ENCODE results near the gene RAB42.
"Not testable (repeated sequence)": the region's sequence is repeated elsewhere in the genome, so short reads cannot be mapped to it uniquely, and the experiment has no call there.

The RAB42 gene, protein sequence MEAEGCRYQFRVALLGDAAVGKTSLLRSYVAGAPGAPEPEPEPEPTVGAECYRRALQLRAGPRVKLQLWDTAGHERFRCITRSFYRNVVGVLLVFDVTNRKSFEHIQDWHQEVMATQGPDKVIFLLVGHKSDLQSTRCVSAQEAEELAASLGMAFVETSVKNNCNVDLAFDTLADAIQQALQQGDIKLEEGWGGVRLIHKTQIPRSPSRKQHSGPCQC

DNA sequence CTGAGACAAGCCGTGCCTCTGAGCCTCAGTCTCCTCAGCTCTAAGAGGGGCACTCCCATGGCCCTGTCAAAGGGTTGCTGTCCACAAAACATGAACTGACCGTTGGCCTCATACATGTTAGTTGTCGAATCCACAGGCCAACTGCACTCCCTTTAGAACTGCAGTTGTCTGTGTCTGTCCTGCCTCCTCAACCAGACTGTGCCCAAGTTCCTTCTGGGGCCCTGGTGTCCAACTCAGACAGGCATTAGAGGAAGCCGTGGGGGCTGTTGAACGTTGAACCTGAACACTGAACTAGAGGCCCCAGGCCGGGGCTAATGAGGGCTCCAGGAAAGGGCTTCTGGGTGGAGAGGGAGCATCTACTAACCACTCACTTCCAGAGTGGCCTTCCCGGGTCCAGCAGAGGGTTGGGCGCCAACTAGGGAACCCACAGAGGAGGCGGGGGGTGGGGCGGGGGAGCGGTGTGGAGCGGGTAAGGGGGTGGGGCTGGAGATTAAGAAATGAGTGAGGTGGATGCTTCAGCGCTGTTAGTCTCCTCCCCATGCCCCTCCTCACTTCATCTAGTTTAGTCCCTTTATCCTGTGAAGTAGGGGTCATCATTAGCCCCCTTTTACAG is at the start of gene RAB42:
RAB42 (plus strand) TSS at position 558 of the 613 bp plus-strand sequence. CDS start 247 bp downstream, outside the sequence.
- DNase-seq (ENCODE audit: low spot score), result no peak

DNA sequence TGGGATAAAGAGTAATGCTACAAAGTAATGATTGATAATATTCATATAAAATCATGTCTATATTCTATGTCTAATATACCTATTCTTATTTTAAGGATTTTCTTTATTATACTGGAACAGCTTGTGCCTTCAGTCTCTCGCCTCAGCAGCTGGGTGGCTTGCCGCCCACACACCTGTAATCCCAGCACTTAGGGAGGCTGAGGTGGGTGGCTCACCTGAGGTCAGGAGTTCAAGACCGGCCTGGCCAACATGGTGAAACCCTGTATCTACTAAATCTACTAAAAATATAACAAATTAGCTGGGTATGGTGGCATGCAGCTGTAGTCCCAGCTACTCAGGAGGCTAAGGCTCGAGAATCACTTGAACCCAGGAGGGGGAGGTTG is 46.8 kb upstream of the RAB42 start:
- no peak for DNase-seq (ENCODE audit: low spot score)

DNA sequence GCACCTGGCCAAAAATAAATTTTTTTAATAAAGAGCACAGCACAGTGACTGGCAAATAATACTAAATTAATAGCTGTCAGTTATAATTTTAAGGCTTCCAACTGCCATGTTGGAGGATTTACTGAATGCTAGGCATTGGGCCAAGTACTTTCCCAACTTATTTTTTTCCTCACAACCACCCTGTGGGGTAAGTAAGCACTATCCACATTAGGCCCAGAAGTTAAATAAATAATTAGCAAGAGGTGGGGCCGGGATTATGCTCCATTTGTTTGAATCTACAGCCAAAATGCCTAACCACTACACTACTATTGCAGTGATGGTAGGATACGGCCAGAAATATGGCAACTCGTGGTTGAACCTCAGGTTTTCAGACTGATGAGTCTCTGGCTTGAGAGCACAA is 43.7 kb upstream of the RAB42 start:
- DNase-seq (ENCODE audit: low spot score), result no peak

DNA sequence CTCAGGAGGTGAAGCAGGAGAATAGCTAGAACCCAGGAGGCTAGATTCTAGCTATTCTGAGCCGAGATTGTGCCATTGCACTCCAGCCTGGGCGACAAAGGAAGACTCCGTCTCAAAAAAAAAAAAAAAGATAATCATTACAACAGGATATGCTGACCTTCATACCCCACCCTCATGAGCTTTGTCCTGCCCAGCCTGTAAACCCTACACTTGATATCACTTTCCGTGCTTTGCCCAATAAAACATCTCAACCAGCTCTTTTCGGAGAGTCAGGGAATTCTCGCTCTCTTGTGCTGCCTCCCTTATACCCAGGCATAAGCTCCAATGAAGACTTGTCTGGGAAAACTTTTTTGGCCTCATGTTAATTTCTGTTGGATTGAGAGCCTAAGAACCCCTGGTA is 40.7 kb upstream of the RAB42 start:
- DNase-seq (ENCODE audit: low spot score), result no peak

DNA sequence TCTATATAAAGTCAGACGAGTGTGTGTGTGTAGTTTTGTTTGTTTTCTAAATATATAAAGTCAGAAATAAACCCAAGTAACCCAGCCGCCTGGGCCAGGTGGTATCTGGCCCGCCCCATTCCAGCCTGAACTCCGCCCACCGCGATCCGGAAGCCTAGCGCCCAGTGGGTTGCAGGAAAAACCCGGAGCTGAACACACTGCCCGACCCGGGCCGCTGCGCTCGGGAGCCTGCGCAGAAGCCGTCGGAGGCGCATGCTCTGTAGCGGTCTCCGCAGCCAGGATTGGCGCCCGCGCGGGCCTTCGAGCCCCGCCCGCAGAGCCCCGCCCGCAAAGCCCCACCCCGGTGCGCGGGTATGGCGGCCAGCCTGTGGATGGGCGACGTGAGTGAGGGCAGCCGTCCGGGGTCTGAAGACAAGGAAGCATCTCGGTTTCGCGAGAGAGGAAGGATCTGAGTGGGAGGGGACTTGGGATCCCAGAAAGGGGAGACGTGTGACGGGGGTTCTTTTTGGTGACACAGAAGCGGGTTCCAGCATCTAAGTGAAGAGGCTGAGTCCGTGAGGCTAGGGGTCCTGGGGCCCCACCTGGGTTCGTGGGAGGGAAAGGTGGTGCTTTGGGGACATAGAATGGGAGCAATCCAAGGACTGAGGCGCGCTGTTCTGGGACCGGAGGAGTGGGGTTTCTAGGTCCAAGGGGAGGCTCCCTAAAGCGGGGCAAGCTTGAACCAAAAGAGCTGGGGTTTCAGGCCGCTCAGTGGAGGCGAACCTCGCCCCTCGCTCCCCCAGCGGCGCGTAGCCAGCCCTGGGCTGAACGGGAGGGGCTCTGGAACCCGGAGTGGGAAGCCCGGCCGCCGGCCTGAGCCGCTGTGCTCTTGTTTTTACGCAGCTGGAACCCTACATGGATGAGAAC is 39.1 kb upstream of the RAB42 start, which contains the start of gene TRNAU1AP:
TRNAU1AP (plus strand) TSS at position 328 of the 906 bp plus-strand sequence; CDS start at position 354, 26 bp downstream.
- peak; percentile 95 for DNase-seq (ENCODE audit: low spot score)

DNA sequence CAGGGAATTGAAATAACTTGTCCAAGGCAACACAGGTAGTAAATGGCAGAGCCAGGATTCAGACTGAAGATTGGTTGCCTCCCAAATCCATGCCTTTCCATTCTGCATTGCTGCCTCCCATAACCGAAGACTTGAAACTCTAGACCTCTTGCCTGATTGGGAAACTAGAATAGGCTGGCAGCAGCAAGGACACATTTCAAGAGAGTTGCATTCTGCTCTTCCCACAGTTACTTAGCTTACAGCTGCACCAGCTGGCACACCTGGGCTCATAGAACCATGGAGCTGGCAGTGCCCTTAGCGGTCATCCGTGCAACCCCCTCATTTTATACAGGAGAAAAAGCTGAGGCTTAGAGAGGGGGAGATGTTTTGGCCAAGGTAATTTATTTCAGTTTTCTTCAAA is 31.2 kb upstream of the RAB42 start:
- no peak for DNase-seq (ENCODE audit: low spot score)

DNA sequence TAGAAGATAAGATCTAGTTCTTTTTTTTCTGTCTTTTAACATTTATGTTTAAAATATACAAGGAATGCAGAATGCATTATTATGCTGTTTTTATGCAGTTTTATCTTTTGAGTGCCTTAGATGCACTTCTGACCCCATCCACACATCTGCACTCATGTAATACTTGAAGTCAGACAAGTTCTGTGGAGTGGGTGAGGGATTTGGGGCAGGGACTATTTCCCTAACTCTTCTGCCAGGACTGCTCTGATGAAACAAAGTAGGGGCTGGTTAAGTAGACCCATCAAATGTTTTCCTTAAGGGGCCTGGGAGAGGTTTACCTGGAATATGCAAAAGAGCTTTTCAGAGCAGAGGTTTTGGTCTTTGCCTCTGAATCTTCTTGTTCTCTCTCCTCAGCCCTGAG is 27.8 kb upstream of the RAB42 start:
- DNase-seq (ENCODE audit: low spot score), result no peak

DNA sequence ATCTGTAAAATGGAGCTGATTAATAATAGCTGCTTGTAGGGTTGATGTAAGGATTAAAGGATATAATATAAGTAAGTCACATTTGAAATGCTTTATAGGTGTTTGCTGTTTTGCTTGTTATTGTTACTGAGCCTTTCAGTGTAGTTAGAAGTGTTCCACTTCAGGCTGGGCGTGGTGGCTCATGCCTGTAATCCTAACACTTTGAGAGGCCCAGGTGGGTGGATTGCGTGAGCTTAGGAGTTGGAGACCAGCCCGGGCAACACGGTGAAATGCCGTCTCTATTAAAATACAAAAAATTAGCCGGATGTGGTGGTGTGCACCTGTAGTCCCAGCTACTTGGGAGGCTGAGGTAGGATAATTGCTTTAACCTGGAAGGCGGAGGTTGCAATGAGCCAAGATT is 27.0 kb upstream of the RAB42 start:
- DNase-seq (ENCODE audit: low spot score), result no peak

DNA sequence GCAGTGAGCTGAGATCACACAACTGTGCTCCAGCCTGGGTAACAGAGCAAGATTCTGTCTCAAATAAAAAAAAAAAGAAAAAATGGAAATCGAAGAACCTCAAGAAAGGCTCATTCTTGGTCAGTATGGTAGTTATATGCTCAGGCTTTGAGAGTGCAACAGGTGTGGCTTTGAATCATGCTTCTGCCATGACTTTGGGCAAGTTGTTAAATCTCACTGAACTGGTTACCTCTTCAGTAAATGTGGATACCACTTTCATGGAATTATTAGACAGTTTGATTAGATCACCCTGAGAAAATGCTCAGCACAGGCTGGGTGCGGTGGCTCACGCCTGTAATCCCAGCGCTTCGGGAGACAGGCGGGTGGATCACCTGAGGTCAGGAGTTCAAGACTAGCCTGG is 26.3 kb upstream of the RAB42 start:
- DNase-seq (ENCODE audit: low spot score), result no peak

DNA sequence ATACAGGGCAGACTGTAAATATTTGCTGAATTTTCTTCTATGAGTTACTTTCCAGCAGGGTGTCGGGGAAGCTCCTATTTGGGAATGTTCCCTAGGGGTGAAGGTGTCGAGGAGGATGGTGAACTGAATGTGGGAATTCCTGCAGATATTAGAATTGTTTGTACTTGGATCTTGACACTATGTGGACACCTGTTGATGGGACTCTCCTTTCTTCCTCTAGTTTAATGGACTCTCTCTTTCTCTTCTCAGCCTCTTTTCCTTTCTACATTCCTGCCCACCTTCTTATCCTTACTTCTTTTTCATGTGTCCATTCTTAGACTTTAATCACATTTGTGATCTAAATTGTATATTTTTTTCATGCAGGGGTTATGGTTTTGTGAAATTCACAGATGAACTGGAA is 25.1 kb upstream of the RAB42 start:
- DNase-seq (ENCODE audit: low spot score), result no peak

DNA sequence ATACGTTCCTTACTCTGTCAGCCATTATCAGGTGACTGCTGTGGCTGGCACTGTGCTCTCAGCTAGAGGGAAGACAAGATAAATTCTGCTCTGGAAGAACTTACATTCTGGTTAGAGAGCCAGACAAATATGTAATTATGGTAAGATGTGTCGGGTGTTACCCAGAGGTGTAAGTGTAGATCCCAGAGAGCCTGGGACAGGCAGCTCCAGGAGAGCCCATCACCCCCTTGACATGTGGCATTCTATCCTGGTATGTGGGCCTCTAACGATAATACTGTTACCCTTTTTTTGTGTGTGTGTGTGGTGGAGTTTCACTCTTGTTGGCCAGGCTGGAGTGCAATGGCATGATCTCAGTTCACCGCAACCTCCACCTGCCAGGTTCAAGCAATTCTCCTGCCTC is 20.2 kb upstream of the RAB42 start:
- DNase-seq (ENCODE audit: low spot score), result no peak

DNA sequence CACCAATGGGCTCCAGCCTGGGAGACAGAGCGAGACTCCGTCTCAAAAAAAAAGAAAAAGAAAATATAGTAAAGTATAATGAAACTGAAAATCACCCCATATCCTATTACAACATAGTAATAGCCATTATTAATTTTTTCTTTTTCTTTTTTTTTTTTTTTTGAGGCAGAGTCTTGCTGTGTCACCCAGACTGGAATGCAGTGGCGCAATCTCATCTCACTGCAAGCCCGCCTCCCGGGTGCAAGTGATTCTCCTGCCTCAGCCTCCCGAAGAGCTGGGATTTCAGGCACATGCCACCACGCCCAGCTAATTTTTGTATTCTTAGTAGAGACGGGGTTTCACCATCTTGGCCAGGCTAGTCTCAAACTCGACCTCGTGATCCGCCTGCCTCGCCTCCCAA is 19.2 kb upstream of the RAB42 start:
- not testable (repeated sequence) for DNase-seq (ENCODE audit: low spot score)

DNA sequence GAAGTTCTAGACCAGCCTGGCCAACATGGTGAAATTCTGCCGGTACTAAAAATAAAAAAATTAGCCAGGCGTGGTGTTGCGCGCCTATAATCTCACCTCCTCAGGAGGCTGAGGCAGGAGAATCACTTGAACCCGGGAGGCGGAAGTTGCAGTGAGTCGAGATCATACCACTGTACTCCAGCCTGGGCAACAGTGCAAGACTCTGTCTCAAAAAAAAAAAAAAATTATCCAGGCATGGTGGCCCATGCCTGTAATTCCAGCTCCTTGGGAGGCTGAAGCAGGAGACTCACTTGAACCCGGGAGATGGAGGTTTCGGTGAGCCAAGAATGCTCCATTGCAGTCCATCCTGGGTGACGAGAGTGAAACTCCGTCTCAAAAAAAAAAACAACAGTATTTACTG is 18.5 kb upstream of the RAB42 start:
- no peak for DNase-seq (ENCODE audit: low spot score)

DNA sequence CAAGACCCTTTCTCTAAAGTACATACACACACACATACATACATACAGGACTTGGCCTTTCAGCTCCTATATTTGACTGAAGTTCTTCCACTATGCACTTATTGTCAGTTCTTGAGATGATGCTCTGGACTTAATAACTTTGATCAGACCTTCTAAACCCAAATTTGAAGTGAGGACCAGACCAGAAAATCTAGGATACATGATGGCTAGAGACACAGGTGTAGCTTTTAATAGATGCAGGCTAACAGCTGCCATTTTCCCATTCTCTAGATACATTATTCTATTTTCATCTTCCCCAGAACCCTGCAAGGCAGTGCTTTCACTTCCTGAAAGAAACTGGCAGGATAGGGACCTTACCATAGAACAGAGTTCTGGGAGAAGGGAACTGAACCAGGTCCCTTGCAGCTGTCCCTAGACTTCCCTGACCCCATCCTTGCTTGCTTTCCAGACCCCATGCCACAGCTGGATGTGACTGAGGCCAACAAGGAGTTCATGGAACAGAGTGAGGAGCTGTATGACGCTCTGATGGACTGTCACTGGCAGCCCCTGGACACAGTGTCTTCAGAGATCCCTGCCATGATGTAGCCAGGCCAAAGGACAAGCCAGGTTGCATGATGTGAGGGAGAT is 14.9 kb upstream of the RAB42 start:
- DNase-seq (ENCODE audit: low spot score), result no peak

DNA sequence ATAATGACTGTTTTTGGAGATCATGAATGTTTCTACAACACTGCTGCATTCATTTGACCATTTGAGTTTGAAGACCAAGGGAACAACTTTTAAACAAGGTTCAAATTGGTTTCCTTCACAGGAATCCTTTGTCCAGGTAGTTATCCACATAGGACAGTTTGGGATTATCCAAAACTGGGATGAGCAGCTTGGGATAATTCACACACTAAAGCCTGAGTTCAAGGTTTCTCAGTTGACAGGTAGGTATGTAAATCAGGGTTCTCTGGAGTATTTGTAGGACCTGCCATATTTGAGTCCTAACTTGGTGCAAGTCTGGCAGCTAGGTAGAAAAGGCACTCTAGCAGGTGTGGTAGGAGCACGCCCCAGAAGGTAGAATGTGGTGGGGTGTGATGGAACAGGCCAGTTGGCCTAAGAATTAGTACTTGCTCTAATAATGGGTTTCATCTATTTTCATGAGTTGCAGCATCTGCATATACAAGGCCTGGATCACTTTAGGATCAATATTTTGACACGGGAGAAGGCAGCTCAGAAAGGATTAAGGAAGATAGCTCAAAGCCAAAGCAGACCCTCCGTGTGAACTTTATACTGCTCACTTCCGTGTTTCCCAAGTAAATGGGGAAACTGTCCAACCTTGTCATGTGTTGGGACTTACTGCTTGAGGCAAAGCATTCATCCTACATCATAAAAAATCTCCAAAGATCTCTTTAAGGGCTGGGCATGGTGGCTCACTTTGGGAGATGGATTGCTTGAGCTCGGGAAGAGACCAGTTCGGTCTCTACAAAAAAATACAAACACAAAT is 14.1 kb upstream of the RAB42 start:
- no peak for DNase-seq (ENCODE audit: low spot score)

DNA sequence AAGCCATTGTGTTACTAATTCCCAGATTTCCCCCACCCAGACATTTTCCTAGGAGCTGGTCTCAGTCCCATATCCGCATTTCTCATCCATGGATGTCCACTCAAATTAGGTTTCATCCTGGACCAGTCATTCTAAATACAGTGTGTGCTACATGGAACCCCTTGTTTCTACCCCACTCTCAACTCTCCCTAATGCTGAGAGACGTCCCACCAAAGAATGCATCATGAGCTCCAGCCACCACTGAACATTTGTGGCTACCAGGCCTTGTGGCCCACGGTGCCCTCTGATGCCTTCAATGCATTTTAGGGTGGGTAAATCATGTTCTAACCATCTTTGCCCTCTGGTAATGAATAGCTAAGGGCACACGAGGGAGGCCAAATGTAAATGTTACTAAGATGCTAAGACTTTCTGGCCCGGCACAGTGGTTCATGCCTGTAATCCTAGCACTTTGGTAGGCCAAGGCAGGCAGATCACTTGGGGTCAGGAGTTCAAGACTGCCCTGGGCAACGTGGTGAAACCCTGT is 13.3 kb upstream of the RAB42 start:
- DNase-seq (ENCODE audit: low spot score), result no peak

DNA sequence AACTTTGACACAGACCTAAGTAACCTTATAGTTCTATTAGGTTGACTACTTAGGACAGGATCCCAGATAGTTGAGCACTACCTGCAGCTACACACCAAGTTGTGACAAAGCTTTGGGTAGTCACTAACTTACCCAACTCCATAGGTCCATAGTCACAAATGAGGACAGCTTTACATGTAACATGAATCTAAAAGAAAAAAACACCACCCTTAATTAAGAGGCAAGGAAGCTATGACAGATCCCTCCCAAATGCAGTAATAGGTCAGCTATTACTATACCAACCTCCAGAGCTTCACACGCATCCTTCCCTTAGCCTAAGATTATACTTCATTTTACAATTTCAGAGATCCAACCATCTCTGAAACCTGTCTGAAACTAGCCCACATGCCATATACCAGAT is 12.7 kb upstream of the RAB42 start:
- DNase-seq (ENCODE audit: low spot score), result no peak

DNA sequence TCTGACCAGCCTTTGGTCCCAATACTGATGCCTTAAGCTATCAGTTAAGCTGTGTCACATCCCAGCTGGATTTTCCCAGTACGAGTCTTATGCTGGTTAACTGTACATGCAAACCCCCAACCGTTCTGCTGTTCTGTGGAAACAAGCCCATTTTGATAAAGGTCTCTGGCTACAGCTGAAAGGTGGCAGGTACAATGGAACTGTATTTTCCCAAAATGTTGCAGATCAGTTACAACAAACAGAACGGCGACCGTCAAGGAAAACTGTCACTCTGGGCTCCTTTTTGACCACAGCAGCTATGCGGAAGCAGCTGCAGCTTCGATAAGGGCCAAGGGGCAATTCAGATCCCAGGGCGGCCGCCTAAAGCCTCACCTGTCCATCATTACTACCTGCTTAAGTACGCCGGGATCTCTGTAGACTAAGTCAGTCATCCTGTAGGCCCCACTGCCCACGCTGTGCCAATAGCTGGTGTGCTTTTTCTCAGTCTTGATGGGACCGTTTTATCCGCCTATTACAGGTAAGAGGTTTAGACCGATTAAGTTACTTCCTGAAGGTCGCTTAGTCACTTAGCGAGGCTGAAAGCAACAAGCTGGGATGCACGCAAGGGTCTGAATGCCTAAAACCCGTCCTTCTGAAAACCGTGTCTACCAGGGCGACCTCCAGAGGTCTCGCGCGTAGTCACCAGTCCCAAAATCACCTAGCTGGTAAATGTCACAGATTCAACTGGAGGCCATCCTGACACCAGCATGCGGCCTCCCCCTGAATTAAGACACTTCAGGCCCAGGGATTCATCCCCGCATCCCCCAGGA is 11.1 kb upstream of the RAB42 start:
- DNase-seq (ENCODE audit: low spot score), result peak; percentile 39

DNA sequence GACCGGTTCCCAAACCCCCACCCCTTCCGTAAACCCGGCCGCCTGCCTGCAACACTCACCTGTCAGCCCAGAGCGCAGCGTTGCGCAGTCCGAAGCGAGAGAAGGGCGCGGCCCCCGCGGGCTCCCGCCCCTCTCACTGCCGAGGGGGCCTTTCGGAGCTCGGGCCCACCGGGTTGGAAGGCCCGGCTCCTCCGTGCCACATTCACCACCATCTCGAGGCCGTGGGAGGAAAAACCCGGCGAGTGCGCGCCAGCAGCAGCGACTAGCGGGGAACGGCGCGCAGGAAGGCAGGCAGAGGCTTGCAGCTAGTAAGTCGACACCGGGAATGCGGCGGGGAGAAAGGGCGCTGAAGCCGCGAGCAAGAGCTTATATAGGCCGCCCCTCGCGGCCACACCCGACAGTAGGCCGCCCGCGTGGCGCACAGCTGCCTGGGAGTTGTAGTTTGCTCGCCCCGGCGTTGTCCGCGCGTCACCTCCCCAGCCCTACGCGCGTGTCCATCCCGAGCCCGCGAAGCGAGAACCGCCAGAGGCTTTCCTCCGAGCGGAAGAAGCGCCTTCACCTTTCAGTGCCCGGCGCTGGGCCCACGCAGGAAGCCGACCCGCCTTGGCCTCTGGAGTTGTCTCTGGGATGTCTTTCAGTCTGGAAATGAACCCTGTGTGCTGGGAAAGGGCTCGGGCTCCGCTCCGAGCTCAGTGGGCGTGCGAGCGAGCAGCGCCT is 10.4 kb upstream of the RAB42 start:
- peak; percentile 94 for DNase-seq (ENCODE audit: low spot score)

DNA sequence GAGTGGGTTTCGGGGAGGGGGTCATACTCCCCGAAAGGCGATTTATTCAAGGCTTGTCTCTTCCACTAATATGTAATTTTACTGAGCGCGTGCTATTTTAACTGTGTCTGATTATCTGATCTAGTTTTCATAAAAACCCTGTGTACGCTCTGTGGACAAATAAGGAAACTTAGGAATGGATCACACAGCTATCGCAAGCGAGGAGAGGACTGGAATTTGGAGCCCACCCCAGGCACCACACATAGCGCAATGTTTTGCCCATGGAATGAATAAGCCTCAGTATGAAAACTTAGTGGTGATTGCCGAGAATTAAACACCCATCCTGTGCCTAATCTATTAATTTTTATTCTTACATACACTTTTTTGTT is 9.8 kb upstream of the RAB42 start:
- DNase-seq (ENCODE audit: low spot score), result no peak
